ENCODE measurements around the gene SRXN1. TPM values are rescaled to one million over a fixed set of nuclear protein-coding genes. Genes with fewer than 3 reads are reported as not detected.

The SRXN1 gene
- total RNA-seq, 1 donor = 65.1 TPM

DNA sequence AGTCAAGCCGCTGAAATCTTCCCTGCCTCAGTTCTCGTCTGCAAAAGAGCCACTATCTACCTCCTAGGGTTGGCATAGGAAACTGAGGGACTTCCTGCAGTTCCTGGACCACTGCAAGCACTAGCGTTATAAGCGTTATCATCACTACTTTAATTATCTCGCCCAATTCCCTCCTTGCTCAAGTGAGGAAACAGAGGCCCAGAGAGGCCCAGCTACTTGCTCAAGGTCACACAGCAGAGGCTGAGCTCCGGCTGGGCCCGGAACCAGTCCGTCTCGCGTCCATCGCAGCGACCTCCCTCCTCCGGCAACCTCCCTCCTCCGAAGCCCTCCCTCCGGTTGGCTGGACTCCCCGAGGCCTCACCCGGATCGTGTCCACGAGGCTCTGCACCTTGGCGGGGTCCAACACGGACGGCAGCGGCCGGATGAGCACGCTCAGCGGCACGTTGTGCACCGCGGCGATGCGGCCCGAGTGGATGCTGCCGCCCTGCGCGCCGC is 338 bp downstream of the SRXN1 start:
- Histone ChIP-seq H3K27me3 (ENCODE audit: insufficient read depth, low read length) (no peaks in the 10 kb centered on the region), H3K9me3 (ENCODE audit: low read depth, low read length) (no peaks in the 10 kb centered on the region), H3K79me2 (ENCODE audit: insufficient read depth, low read length) (peaks cover 54% of the 10 kb centered on the region), H3K27ac (ENCODE audit: low read depth, low read length) (peak overlapping the region; percentile 86), H3K4me1 (ENCODE audit: insufficient read depth, low read length) (peaks cover 18% of the 10 kb centered on the region), H4K20me1 (ENCODE audit: insufficient read depth, low read length) (peaks cover 39% of the 10 kb centered on the region), H3K4me2 (ENCODE audit: insufficient read depth, low read length) (peak overlapping the region; percentile 91), H3K36me3 (ENCODE audit: insufficient read depth, low read length) (peaks cover 28% of the 10 kb centered on the region), H2AFZ (ENCODE audit: low read length) (peak overlapping the region; percentile 88), H3K4me3 (ENCODE audit: insufficient read depth, low read length) (peak overlapping the region; percentile 95)
- TF ChIP-seq, protein P1, sequence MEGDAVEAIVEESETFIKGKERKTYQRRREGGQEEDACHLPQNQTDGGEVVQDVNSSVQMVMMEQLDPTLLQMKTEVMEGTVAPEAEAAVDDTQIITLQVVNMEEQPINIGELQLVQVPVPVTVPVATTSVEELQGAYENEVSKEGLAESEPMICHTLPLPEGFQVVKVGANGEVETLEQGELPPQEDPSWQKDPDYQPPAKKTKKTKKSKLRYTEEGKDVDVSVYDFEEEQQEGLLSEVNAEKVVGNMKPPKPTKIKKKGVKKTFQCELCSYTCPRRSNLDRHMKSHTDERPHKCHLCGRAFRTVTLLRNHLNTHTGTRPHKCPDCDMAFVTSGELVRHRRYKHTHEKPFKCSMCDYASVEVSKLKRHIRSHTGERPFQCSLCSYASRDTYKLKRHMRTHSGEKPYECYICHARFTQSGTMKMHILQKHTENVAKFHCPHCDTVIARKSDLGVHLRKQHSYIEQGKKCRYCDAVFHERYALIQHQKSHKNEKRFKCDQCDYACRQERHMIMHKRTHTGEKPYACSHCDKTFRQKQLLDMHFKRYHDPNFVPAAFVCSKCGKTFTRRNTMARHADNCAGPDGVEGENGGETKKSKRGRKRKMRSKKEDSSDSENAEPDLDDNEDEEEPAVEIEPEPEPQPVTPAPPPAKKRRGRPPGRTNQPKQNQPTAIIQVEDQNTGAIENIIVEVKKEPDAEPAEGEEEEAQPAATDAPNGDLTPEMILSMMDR (IDR thresholded peaks at IDR 0.05; ENCODE audit: extremely low read depth, low read depth, low read length) = no peak
- DNase-seq (ENCODE audit: insufficient read length, low spot score, missing footprints) = no peak

DNA sequence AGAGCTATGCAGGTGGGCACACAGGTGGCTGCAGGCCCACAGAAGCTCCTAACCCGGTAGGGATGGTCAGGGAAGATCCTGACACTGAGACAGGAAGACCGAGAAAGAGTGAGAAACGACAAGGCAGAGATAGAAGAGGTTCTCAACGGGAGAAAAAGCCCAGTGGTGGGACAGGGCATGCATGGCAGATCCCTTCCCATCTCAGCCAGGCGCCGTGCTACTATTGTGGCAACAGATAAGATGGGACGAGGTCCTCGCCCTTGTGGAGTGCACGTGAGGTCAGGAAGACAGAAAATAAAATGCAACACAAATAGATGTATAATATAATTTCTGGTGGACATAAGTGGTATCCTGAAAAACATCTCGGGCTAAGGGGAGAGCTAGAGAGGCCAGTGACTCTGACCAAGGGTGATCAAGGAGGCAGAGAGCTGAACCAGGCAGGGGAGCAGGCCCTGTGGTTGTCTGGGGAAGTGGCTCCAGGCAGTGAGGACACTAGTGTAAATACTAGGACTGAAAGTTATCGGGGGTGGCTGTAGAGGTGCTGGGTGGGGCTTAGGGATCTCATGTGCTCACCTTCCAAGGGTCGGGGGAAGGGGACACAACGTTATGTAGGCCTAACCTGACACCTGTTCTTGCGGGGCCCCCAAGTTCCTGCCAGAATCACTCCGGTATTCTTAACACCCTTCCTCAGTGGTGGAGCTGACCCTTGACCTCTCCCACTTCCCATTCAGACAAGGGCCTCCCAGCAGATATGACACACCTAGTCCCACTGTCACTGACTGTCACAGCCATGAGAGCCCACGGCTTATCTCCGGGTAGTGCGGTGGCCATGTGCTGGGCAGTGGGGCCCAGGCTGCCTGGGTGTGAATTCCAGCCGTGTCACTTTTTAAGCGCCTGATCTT is 1.0 kb downstream of the SRXN1 start:
- Histone ChIP-seq H4K20me1 (ENCODE audit: insufficient read depth, low read length) (peaks cover 46% of the 10 kb centered on the region), H3K9me3 (ENCODE audit: low read depth, low read length) (no peaks in the 10 kb centered on the region), H3K4me2 (ENCODE audit: insufficient read depth, low read length) (peak overlapping the region; percentile 91), H3K27me3 (ENCODE audit: insufficient read depth, low read length) (no peaks in the 10 kb centered on the region), H3K4me1 (ENCODE audit: insufficient read depth, low read length) (peaks cover 18% of the 10 kb centered on the region), H2AFZ (ENCODE audit: low read length) (peak overlapping the region; percentile 88), H3K36me3 (ENCODE audit: insufficient read depth, low read length) (peaks cover 35% of the 10 kb centered on the region), H3K79me2 (ENCODE audit: insufficient read depth, low read length) (peaks cover 61% of the 10 kb centered on the region), H3K4me3 (ENCODE audit: insufficient read depth, low read length) (peak overlapping the region; percentile 95), H3K27ac (ENCODE audit: low read depth, low read length) (peak overlapping the region; percentile 86)
- peak; percentile 89 for DNase-seq (ENCODE audit: insufficient read length, low spot score, missing footprints)
- TF ChIP-seq, protein P1 (IDR thresholded peaks at IDR 0.05; ENCODE audit: extremely low read depth, low read depth, low read length) = no peak

DNA sequence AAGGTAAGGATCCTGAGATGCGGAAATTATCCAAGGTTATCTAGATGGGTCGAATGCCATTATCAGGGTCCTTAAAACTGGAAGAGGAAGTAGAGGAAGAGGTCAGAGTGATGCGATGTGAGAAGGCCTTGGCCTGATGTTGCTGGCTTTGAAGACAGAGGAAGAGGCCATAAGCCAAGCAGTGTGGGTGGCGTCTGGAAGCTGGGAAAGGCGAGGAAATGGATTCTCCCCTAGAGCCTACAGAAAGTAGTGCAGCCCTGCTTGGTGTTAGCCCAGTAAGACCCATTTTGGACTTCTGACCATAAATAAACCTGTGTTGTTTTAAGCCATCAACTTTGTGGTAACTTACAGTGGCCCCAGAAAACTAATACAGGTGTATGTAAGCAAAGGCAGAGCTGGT is 2.0 kb downstream of the SRXN1 start:
- Histone ChIP-seq H4K20me1 (ENCODE audit: insufficient read depth, low read length) (peaks cover 51% of the 10 kb centered on the region), H3K27ac (ENCODE audit: low read depth, low read length) (no peak overlapping the region), H3K36me3 (ENCODE audit: insufficient read depth, low read length) (peaks cover 40% of the 10 kb centered on the region), H3K4me3 (ENCODE audit: insufficient read depth, low read length) (no peak overlapping the region), H3K79me2 (ENCODE audit: insufficient read depth, low read length) (peaks cover 63% of the 10 kb centered on the region), H3K9me3 (ENCODE audit: low read depth, low read length) (no peaks in the 10 kb centered on the region), H3K27me3 (ENCODE audit: insufficient read depth, low read length) (no peaks in the 10 kb centered on the region), H2AFZ (ENCODE audit: low read length) (no peak overlapping the region), H3K4me1 (ENCODE audit: insufficient read depth, low read length) (peaks cover 18% of the 10 kb centered on the region), H3K4me2 (ENCODE audit: insufficient read depth, low read length) (peak overlapping the region; percentile 16)
- TF ChIP-seq, protein P1 (IDR thresholded peaks at IDR 0.05; ENCODE audit: extremely low read depth, low read depth, low read length) = peak; percentile 24
- DNase-seq (ENCODE audit: insufficient read length, low spot score, missing footprints) = no peak

DNA sequence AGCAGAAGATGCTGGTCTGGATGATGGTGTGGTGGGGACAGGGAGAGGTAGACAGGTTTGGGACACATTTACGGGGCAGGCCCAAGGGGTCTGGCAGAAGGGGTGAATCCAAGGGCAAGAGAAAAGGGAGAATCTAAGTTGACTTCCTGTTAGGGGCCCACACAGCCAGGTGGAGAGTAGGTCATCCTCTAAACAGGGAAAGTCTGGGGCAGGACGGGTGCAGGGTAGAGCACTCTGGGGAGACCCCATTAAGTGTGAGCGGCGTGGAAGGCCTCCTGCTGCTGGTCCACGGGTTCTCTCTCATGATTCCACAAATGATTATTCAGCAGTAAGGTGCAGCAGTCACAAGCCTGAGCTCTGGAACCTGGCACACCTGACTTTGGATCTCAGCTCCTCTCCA is 2.7 kb downstream of the SRXN1 start:
- H3K9me3 ChIP-seq (ENCODE audit: low read depth, low read length) = no peaks in the 10 kb centered on the region
- H4K20me1 ChIP-seq (ENCODE audit: insufficient read depth, low read length) = peaks cover 58% of the 10 kb centered on the region
- H3K4me1 ChIP-seq (ENCODE audit: insufficient read depth, low read length) = peaks cover 18% of the 10 kb centered on the region
- H3K27ac ChIP-seq (ENCODE audit: low read depth, low read length) = no peak overlapping the region
- DNase-seq (ENCODE audit: insufficient read length, low spot score, missing footprints) = no peak
- no peak overlapping the region for H2AFZ ChIP-seq (ENCODE audit: low read length)
- H3K79me2 ChIP-seq (ENCODE audit: insufficient read depth, low read length) = peaks cover 63% of the 10 kb centered on the region
- no peak overlapping the region for H3K4me3 ChIP-seq (ENCODE audit: insufficient read depth, low read length)
- no peaks in the 10 kb centered on the region for H3K27me3 ChIP-seq (ENCODE audit: insufficient read depth, low read length)
- TF ChIP-seq, protein P1 (IDR thresholded peaks at IDR 0.05; ENCODE audit: extremely low read depth, low read depth, low read length) = no peak
- H3K4me2 ChIP-seq (ENCODE audit: insufficient read depth, low read length) = no peak overlapping the region
- peaks cover 40% of the 10 kb centered on the region for H3K36me3 ChIP-seq (ENCODE audit: insufficient read depth, low read length)

Measured in osteoblast (primary cell).